ENCODE measurements around the gene C19orf81.

DNA sequence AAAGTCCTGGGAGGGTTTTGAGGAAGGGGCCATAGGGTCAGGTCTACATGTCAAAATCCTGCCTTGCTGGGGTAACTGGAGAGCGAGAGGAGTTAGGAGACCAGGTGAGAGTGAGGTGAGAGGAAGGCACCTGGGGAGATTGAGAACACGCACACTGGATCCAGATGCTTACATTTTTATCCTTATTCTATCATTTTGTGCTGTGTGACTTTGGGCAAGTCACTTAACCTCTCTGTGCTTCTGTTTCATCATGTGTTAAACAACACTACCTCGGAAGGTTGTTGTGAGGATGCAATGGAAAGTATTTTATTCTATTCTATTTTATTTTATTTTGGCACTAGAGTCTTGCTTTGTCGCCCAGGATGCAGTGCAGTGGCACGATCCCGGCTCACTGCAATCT, 3.5 kb downstream of the C19orf81 start:
- TF ChIP-seq, protein P1, sequence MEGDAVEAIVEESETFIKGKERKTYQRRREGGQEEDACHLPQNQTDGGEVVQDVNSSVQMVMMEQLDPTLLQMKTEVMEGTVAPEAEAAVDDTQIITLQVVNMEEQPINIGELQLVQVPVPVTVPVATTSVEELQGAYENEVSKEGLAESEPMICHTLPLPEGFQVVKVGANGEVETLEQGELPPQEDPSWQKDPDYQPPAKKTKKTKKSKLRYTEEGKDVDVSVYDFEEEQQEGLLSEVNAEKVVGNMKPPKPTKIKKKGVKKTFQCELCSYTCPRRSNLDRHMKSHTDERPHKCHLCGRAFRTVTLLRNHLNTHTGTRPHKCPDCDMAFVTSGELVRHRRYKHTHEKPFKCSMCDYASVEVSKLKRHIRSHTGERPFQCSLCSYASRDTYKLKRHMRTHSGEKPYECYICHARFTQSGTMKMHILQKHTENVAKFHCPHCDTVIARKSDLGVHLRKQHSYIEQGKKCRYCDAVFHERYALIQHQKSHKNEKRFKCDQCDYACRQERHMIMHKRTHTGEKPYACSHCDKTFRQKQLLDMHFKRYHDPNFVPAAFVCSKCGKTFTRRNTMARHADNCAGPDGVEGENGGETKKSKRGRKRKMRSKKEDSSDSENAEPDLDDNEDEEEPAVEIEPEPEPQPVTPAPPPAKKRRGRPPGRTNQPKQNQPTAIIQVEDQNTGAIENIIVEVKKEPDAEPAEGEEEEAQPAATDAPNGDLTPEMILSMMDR (IDR thresholded peaks at IDR 0.05) = no peak
- TF ChIP-seq POLR2A (IDR thresholded peaks at IDR 0.05) = no peak
- TF ChIP-seq EP300 (IDR thresholded peaks at IDR 0.05) = no peak
